Panc1 (cell line): Measurements from ENCODE around the gene CDK2AP2.

Experiments
- POLR2AphosphoS5 ChIP-seq: IDR thresholded peaks from 2 replicates; pipeline ENCODE4 v1.6.1; 2012; ENCODE audit warnings: mild to moderate bottlenecking, low read depth, low read length, moderate library complexity
- TF ChIP-seq, protein P1 (sequence below): fragments of 450-650 bp; IDR thresholded peaks from 2 replicates; pipeline ENCODE4 v1.5.1; 2017; ENCODE audit warnings: mild to moderate bottlenecking

DNA sequence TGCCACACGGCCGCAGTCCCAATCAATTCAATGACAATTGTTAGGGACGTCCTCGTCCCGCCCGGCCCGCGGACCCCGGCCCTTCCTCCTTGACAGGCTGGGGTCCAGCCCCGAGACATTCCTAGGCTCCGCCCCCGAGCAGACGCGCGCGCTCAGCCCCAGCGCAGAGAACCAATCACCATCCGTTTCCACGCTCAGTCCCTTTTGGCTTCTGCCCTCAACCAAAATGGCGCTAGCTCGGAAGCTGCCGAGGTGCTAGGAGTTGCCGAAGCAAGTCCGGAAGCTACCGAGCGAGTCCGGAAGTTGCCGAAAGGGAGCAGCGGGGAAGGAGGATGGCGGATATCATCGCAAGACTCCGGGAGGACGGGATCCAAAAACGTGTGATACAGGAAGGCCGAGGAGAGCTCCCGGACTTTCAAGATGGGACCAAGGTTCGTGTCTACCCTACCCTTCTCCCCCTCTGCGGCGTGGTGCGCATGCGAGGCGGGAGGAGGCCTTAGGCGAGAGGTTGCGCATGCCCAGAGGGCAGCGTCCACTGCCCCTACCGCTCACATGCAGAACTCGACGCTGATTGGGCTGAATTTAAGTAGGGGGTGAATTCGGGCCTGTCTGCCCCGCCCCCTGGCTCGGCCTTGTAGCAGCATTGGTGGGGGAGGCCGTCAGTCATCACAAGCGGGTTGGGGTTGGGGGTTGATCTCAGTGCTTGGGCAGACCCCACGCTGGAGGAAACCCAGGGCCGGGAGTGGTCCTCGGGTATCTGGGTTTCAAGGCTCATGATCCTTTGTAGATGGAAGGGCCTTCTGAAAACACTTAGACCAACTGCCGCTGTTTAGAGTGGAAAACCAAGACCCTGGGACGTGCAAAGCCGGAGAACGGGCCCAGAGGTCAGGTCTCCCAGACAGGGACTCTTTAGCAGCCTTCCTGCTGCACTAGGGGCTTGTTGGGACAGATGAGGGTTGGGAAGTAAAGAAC is 24.8 kb downstream of the CDK2AP2 start, which contains the start of gene AIP:
- peak; percentile 71 for TF ChIP-seq POLR2AphosphoS5
- TF ChIP-seq, protein P1, sequence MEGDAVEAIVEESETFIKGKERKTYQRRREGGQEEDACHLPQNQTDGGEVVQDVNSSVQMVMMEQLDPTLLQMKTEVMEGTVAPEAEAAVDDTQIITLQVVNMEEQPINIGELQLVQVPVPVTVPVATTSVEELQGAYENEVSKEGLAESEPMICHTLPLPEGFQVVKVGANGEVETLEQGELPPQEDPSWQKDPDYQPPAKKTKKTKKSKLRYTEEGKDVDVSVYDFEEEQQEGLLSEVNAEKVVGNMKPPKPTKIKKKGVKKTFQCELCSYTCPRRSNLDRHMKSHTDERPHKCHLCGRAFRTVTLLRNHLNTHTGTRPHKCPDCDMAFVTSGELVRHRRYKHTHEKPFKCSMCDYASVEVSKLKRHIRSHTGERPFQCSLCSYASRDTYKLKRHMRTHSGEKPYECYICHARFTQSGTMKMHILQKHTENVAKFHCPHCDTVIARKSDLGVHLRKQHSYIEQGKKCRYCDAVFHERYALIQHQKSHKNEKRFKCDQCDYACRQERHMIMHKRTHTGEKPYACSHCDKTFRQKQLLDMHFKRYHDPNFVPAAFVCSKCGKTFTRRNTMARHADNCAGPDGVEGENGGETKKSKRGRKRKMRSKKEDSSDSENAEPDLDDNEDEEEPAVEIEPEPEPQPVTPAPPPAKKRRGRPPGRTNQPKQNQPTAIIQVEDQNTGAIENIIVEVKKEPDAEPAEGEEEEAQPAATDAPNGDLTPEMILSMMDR = no peak
